Frontal cortex (tissue), 4 donors: Measurements from ENCODE around the gene KCTD20. TPM values are rescaled to one million over a fixed set of nuclear protein-coding genes. Genes with fewer than 3 reads are reported as not detected.

Experiments used
- DNase-seq, 2 donors: peaks; one replicate each; pipeline ENCODE4 v3.0.0; 2012; ENCODE audit warnings: low spot score in 2 of 2
- FAIRE-seq: peaks from 2 replicates; lab custom pipeline; 2012; peaks lifted over from hg19 to GRCh38; lab: Jason Lieb, UNC
- total RNA-seq: library from RNA; depleted of rRNA; stranded (reverse); fragments of >200 nt; gene quantifications from one replicate; pipeline ENCODE4 v1.2.3, GENCODE V29; 2014
- donor health status: control.
- donor health status: control.
- donor health status: control.

Gene KCTD20
- total RNA-seq, 1 donor from 2014 or later = 68.1 TPM

DNA sequence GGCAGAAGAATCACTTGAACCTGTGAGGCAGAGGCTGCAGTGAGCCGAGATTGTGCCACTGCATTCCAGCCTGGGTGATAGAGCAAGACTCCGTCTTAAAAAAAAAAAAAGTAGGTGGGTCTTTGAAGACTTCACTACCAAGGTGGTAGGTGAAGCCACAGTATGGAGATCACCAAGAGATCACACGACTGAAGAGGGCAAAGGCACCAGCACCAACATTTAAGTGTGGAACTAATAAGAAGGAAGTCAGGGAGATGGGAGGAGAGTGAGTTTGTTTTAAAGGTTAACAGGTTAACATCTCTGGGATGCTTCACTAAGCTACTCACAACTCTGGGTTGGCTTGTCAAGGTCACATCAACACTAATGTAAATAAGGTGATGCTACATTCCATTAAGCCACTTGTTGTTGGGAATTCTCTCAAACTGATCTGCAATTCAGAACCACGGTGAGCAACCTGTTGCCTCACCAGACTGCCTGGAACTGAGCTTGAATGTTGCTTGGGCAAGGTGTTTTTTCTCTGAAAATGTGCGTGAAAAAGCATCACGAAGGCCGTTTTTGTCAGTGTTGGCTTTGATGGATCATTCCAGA lies 48.7 kb downstream of the KCTD20 start:
- DNase-seq = no peak
- FAIRE-seq = no peak

DNA sequence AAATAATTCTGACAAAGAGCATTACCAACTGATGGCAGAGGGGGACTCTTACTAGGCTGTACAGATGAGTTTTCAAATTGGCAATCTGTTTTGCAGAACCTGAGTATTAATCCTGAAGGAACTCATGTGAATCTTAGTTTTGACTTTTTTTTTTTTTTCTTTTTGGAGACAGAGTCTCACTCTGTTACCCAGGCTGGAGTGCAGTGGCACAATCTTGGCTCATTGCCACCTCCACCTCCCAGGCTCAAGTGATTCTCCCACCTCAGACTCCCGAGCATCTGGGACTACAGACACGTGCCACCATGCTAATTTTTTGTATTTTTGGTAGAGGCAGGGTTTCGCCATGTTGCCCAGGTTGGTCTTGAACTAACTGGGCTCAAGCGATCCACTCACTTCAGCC lies 49.3 kb downstream of the KCTD20 start:
- FAIRE-seq = no peak

DNA sequence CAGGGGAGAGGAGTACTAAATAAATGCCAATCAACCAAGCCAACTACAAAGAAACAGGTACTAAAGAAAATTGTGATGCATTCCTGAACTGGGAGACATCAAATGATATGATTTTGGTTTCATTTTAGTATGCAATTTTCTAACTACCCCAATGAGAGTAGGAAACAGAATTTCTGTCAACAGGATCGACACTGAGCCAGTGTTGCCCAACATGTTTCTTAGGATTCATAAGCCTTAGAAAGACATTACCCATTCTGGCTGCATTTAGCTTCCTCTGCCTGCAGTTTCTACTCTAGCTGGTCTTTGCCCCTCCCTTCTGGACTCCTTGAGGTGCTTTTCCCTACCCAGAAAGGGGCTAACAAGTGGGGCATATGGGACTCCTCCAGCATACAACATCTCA lies 49.8 kb downstream of the KCTD20 start:
- no peak for FAIRE-seq
- DNase-seq = no peak

More for the DNA sequence above, 49.3 kb downstream of the KCTD20 start:
- no peak for DNase-seq

DNA sequence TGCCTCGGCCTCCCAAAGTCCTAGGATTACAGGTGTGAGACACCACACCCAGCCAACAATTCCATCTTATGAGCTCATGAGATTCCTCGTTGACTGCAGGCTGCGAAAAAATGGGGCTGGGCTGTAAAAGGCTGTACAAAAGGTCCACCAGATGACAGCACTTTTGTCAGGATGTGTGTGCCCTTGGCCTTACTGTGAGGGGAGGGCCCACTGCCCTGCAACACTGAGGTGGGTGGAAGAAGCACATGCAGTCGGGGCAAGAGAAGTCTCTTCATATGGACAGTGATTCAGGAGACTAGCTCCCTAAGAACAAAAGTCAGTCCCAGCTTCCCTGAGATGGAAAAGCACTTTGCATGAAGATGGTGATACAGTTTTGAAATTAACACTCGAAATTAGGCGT lies 50.5 kb downstream of the KCTD20 start:
- no peak for FAIRE-seq
- DNase-seq = no peak

DNA sequence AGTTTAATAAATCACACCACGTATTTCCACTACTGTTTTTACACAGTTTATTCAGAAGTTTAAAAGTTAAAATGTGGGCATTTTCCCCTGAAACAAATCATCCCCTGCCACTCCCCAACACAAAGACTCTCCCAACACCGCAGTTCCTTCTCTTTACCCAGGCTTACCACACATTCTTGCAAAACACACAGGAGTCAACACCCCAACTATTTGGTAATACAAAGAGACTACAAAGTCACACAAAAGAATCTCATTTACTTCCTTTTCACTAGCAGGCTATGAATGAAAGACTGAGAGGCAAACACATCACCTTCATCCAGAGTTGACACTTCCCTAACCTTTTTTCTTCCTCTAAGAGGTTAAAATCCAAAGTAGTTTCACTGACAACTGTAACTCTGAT lies 51.1 kb downstream of the KCTD20 start:
- FAIRE-seq (no peak), DNase-seq (no peak)

DNA sequence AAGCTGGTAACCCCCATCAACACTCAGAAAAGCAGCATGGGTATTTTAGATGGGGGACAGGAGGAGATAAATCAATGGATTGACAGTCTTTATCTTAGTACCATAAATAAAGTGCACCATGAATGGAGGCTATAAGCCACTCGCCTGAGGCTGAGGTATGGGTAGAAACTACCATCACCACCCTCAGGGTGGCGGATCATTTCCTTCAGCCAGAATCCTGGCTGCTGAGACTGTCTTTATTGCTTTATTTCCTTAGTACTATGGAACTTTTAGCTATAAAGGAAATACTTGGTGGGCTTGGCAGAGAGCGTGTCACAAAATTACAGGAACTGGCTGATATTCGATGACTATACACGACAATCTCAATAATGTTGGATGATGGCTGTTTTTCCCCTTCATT lies 52.3 kb downstream of the KCTD20 start:
- DNase-seq (no peak), FAIRE-seq (no peak)

DNA sequence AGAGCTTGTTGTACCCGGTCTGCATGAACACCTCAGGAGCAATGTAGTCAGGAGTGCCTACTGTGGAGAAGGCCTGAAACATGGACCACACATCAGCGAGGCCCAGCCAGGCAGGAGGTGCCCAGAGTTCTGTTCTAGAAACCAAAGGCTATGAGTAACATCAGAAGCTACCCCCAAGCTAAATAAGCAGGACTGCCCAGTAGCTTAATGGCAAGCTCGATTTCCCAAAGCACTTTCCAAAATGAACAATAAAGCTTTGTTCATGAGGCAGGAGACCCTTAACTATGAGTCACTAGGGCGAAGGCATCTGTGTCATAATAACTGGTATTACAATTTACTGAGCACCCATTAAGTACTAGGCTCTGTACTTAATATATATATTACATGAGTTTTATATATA lies 57.1 kb downstream of the KCTD20 start:
- DNase-seq (no peak), FAIRE-seq (no peak)

DNA sequence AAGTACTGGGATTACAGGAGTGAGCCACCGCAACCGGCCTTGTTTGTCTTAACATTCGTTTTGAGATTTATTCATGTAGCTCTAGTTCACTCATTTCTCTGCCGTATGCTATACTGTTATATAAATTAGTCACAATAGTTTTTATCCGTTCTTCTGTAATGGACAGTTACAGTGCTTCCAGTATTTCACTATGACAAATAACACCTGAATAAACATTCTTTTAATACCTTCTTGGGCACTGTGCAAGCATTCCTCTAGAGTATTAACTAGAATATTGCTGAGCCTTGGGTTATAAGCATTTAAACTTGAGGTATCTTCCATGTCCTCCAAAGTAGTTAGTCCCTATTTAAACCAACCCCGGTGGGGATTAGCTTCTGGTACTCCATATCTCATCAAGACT lies 58.9 kb downstream of the KCTD20 start:
- DNase-seq (no peak), FAIRE-seq (no peak)

DNA sequence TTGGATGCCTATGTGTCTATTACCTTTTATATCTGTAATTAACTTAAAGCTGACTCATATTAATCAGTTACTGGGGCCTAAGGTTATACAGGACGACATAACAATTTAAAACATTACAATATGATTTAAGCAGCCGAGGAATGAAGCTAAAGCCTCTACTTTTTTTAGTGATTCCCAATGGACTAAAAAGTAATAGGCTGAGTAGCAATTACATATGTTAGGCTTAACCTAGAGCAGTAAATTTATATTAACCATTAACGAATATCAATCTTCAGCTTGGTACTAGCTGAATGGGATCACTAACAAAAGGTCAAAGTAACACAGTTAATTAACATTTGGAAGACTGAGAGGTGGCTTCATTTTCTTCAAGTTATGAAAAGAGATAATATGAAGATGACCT lies 61.4 kb downstream of the KCTD20 start:
- no peak for FAIRE-seq
- DNase-seq = no peak

DNA sequence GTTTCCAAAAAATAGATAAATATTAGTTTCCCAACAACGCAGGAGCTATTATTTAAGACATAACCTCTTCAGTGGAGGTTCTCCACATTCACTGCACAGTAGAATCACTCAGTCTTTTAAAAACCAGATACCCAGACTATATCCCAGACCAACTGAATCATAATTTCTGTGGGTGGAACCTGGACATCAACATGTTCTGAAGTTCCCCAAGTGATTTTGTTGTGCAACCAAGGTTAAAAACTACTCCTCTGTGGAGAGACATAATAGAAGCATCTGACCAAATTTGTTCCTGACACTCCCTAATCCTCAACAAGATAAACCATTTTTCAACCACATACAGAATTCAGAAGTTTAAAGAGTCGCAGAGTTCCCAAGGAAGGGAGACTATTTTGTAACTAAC lies 62.2 kb downstream of the KCTD20 start:
- FAIRE-seq (no peak), DNase-seq (no peak)

DNA sequence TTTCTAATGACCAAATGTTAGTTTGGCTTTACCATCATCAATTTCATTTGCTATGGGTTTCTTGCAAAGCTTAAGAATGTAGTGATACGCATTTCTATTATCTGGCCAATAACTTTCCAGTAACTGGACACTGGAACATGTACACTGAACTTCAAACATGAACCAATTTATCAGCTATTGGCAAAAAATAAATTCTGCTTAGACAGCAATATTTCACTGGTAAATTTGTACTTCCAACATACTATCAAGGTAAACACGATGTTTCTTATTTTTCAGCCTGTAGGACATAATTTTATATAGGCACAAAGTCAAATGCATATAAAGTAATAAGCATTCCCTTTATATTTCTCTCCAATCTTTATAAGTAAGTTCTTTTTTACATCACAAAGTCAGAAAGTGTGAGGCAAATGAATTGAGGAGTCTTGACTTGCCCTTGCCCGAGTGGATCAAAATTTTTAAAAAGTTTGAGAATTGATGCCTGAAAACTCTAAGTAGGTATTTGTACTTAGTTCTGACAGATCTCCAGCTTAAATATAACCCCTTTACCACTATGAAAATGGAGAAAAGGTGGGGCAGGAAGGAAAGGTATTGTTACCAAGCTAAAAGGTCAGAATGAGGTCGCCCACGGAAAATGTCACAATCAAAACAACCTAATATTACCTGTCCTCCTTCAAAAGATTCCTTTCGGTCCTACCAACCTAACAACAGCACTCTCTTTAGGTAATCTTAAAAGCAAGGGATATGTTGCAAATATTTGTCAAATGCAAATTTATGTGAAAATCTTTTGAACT lies 63.1 kb downstream of the KCTD20 start:
- no peak for DNase-seq
- FAIRE-seq = no peak

DNA sequence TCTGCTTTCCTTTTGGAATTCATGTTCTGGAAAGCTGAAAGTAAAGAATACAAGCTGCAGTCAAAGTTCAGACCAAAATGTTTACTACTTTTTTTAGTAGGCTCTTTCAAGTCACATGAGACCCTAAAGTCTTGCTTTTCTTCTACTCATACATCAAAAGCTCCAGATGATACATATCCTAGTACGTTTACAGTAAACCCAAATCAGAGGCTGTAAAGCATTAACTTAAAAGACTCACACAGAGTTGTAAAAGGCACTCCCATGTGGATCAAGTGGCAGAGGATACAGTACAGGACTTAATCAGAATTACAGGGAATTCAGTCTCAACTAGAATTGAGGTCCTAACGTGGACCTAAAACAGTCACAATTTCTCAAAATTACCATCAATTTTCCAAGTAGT lies 63.8 kb downstream of the KCTD20 start:
- DNase-seq (no peak), FAIRE-seq (no peak)

DNA sequence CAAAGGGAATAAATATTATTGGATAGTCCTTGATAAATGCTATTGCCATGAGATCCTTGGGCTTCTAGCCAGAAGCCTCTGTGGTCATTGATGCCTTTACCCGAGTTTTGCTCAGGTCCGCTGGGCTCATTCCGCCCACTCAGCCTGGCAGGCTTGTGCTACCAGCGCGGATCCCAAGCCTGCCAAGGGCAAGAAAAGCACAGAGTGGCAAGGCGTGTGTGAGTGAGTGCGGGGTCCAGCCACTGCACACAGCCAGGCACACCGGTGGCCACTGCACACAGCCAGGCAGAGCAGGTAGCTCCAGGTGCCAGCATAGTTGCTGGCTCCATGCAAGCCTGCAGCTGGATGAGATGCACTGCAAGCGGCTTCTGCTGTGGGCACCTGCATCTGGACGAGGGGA lies 65.7 kb downstream of the KCTD20 start:
- FAIRE-seq = no peak
- no peak for DNase-seq

DNA sequence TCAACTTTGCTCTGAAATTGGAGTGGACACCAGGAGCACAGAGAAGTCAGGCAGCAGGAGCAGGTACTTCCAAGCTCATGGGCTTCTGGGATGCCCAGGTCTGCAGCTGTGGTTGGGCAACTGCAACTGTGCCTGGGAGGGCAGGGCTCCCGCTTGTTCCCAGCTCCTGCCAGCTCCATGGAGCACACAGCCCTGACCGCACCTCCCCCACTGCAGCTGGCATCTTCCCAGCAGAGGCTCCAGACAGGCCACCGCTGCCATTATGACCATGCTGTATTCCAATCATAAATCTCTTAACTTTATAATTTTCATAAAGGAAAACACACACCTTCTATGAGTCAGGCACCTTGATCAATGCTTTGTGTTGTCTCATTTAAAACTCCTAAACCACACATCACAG lies 67.6 kb downstream of the KCTD20 start:
- DNase-seq (no peak), FAIRE-seq (no peak)

DNA sequence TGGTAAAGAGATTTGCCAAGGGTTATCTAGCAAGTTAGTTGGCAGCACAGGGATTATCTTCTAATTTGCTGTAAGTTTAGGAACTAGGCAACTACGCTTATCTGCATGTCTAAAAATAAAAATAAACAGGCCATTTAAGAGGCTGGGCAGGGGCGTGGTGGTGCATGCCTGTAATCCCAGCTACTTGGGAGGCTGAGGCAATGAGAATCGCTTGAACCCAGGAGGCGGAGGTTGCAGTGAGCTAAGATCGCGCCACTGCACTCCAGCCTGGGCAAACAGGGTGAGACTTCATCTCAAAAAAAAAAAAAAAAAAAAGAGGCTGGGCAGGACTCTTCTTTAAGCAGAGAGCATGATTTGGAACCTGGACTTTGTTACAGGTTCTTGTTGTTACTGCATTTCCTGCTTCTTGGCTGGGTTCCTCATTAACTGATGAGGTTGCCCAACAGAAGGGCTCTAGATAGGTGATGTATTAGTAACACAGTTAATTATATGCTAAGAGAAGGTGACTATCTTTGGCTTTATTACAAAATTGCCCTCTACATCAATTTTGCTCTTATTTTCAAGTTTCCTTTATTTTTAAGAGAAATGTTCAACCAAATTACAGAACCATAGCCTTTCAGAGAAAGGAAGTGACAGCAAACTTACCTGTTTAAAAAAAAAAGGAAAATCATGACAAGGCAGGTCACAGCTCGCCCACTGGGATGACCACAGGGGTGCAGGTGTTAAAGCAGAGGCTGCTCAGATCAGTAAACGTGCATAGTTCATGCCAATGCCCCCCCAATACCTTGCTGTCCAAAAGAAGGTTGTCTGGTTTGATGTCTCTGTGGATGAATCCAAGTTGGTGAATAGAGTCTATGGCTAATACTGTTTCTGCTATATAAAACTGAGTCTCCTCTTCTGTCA lies 72.0 kb downstream of the KCTD20 start:
- FAIRE-seq = no peak
- DNase-seq = no peak

DNA sequence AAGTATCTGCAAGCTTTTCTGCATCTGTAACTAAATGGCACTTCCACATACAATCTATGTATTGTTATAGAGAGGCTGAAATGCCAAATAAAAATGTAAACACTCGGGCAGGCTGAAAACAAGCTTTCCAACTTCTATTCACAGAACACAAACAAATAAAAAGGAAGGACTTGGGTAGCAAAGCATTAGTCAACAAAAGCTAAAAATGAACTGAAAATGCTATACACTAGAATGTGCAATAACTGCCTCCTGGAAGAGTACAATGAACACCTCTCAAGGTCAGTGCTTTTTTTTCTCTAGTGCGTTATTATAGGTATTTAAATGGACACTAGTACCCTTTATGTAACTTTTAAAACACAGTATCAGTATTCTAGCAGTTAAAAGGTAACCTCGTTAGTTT lies 73.0 kb downstream of the KCTD20 start:
- DNase-seq (no peak), FAIRE-seq (no peak)

DNA sequence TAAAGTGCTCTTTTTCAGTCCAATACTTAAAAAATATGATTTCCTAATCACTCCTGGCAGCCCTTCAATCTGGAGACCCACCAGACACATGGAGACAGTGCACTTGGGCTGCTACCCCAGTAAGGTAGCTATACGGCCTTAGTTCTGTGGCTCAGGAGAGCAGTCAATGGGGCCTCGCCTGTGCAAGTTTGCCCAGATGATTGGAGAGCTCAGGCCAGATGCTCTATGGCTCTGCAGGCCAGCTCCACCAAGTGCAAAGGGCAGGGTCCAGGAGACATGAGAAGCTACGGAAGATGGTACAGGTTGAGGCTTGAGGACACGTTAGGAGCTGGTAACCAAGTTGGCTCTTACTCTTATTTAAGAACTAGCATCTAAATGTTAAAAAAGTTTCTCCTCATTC lies 73.8 kb downstream of the KCTD20 start:
- no peak for DNase-seq
- no peak for FAIRE-seq

DNA sequence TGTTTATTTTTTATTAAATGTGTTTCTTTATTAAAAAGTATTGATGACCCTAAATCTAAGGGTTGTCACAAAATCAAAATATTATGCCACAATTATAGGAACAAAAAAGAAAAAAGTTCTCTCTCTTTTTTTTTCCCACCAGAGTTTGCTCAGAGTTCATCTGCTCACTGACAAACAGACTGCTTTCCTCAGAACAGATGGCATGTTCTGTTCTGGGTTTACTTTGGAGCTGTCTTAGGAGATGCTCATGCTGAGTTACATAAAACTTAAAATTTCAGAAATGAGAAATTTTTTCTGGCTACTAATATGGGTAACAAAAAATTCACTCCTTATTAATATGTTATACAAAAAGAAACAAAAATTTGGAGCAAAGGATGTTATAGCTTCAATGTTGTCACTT lies 74.2 kb downstream of the KCTD20 start:
- FAIRE-seq (no peak), DNase-seq (no peak)

DNA sequence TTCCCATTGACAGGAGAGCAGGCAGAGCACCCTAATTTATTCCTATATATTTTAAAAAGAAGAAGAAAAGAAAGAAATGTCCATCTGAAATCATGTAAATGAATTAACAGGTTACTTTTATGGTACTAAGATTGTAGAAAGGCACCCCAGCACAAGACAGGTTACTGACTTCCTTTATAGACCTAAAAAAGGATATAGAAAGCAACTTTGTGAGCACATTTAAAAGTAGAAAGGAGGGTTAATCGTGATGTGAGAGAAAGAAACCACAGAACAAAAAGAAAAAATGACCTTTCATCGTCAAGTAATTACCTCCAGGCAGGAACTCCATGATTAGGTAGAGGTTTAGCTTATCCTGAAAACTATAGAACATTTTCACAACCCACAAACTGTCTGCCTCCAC lies 74.6 kb downstream of the KCTD20 start:
- DNase-seq = no peak
- FAIRE-seq = no peak

DNA sequence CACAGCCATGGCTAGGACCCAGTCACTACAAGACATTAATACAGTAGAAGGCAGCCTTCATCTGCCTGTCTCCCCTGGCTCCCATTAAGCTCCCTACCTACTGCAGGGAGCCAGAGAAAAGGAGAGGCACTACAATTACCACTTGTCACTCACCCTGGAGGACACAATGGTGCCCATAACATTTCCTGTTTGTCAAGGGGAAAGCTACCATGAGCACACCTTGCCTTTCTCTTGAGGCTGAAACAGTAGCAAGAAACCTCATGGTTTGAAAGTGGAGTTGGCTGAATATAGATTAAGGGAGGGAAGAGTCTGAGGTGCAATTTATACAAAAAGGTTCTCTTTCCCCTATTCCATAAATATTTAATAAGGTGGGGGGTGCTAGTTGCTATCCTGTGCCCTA lies 76.6 kb downstream of the KCTD20 start:
- no peak for DNase-seq
- no peak for FAIRE-seq

DNA sequence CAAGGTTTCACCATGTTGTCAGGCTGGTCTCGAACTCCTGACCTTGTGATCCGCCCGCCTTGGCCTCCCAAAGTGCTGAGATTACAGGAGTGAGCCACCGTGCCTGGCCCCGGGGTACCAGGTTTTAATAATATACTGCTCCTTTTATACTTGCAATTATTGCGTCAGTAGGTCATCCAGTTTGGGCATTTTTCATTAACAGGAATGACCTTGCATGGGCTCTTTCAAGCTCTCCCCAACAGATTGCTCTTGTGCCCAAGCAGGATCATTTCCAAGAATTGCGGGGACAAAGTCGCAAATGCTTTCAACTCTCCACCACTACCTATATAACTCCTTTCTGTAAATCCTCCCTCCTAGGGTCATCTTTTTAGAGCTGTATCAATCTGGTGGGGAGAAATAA lies 80.7 kb downstream of the KCTD20 start:
- FAIRE-seq (no peak), DNase-seq (no peak)
